Endothelial cell of umbilical vein (primary cell): ENCODE measurements around the gene HBP1. TPM values are rescaled to one million over a fixed set of nuclear protein-coding genes. Genes with fewer than 3 reads are reported as not detected.

ENCODE experiments used
- BruUV-seq: library from RNA; stranded (reverse); fragments of 400-500 nt; replicated peaks from 2 replicates; lab custom pipeline; 2021; lab: Mats Ljungman, UMichigan
- CTCF ChIA-PET: fragments of 300-600, 350-600 bp; sonication (Branson Sonifier 250); formaldehyde crosslinking; loops from one replicate; lab custom pipeline; 2021; ENCODE audit warnings: antibody characterized with exemption, inconsistent platforms; lab: Charles Lee
- POLR2A ChIA-PET: fragments of 300-600, 350-600 bp; sonication (Branson Sonifier 250); formaldehyde crosslinking; loops from one replicate; lab custom pipeline; 2021; ENCODE audit warnings: antibody characterized with exemption, inconsistent platforms; lab: Charles Lee
- DNase-seq: peaks from one replicate; pipeline ENCODE4 v3.0.0-alpha.2; 2011; ENCODE audit warnings: low read depth, low spot score
- FAIRE-seq: peaks from 2 replicates; lab custom pipeline; 2011; peaks lifted over from hg19 to GRCh38; lab: Jason Lieb, UNC
- H2AFZ ChIP-seq: 2 replicates; pipeline ENCODE4 v1.6.0; 2012; ENCODE audit warnings: low read depth, low read length, control low read depth, inconsistent platforms
- H3K27ac ChIP-seq: 2 replicates; pipeline ENCODE4 v1.5.1; 2011; ENCODE audit warnings: low read depth, mild to moderate bottlenecking, control low read depth, low read length, moderate library complexity; ENCODE audit not compliant: insufficient read depth
- H3K27me3 ChIP-seq, 2 experiments: 2 replicates each; pipeline versions ENCODE4 v1.6.0 to v1.6.1; 2011; ENCODE audit warnings: low read length in 2 of 2, mixed read lengths in 1 of 2; ENCODE audit not compliant: control insufficient read depth in 2 of 2, insufficient read depth in 2 of 2
- H3K36me3 ChIP-seq, 2 experiments: 2 replicates in 1 of 2; 3 replicates in 1 of 2; pipeline ENCODE4 v1.5.1; 2011; ENCODE audit warnings: low read length in 2 of 2, mild to moderate bottlenecking in 1 of 2, moderate library complexity in 1 of 2; ENCODE audit not compliant: control insufficient read depth in 2 of 2, insufficient read depth in 2 of 2; ENCODE audit errors: extremely low read depth in 1 of 2
- H3K4me1 ChIP-seq: 3 replicates; pipeline ENCODE4 v1.5.1; 2011; ENCODE audit warnings: mild to moderate bottlenecking, low read length; ENCODE audit not compliant: control insufficient read depth, insufficient read depth; ENCODE audit errors: extremely low read depth
- H3K4me2 ChIP-seq: 2 replicates; pipeline ENCODE4 v1.6.1; 2011; ENCODE audit warnings: low read length, control low read depth, mixed read lengths; ENCODE audit not compliant: insufficient read depth
- H3K4me3 ChIP-seq, 3 experiments: fragments of 200-600 bp in 1 of 3; sonication (generic), shearing (Covaris generic) in 1 of 3; replicated peaks in 1 of 3; 2 replicates each; pipeline ENCODE4 v1.5.1; 2011 to 2016; ENCODE audit warnings: control low read depth in 3 of 3, low read length in 3 of 3, mild to moderate bottlenecking in 2 of 3, inconsistent platforms in 1 of 3, low read depth in 1 of 3, moderate library complexity in 1 of 3; ENCODE audit not compliant: insufficient read depth in 1 of 3
- H3K79me2 ChIP-seq: 2 replicates; pipeline ENCODE4 v1.6.0; 2012; ENCODE audit warnings: low read length, inconsistent platforms; ENCODE audit not compliant: control insufficient read depth, insufficient read depth
- H3K9ac ChIP-seq: replicated peaks from 2 replicates; pipeline ENCODE3; 2011; ENCODE audit warnings: low read length, control low read depth; ENCODE audit not compliant: insufficient read depth; ENCODE audit errors: extremely low read depth
- H3K9me1 ChIP-seq: replicated peaks from 3 replicates; pipeline ENCODE4 v1.6.0; 2011; ENCODE audit warnings: mild to moderate bottlenecking, low read length; ENCODE audit not compliant: control insufficient read depth, insufficient read depth; ENCODE audit errors: extremely low read depth
- H3K9me3 ChIP-seq: replicated peaks from 2 replicates; pipeline ENCODE4 v1.5.1; 2012; ENCODE audit warnings: low read length, inconsistent platforms; ENCODE audit not compliant: control insufficient read depth, insufficient read depth
- H4K20me1 ChIP-seq: replicated peaks from 2 replicates; pipeline ENCODE3; 2011; ENCODE audit warnings: mild to moderate bottlenecking, low read length; ENCODE audit not compliant: control insufficient read depth, insufficient read depth; ENCODE audit errors: extremely low read depth
- CTCF ChIP-seq, 2 donors: IDR thresholded peaks; 1 replicate in 1 of 2; 2 replicates in 1 of 2; pipeline ENCODE4 v1.5.1; 2011; ENCODE audit warnings: low read length in 2 of 2, mild to moderate bottlenecking in 2 of 2, moderate library complexity in 2 of 2, control low read depth in 1 of 2, inconsistent platforms in 1 of 2, low read depth in 1 of 2; ENCODE audit not compliant: insufficient read depth in 1 of 2; ENCODE audit errors: extremely low read depth in 1 of 2
- EZH2 ChIP-seq: IDR thresholded peaks from 2 replicates; pipeline ENCODE4 v1.6.1; 2012; ENCODE audit warnings: borderline replicate concordance, low read depth, mild to moderate bottlenecking, moderate library complexity, low read length, inconsistent platforms; ENCODE audit not compliant: severe bottlenecking
- FOS ChIP-seq: IDR thresholded peaks from 2 replicates; pipeline ENCODE4 v1.6.1; 2011; ENCODE audit warnings: mild to moderate bottlenecking, low read length, moderate library complexity, borderline replicate concordance; ENCODE audit not compliant: insufficient read depth
- GATA2 ChIP-seq: IDR thresholded peaks from 2 replicates; pipeline ENCODE4 v1.7.0; 2011; ENCODE audit warnings: low read depth, mild to moderate bottlenecking, moderate library complexity, mixed read lengths, low read length; ENCODE audit not compliant: insufficient read length, insufficient read depth
- JUN ChIP-seq: IDR thresholded peaks from 2 replicates; pipeline ENCODE4 v1.6.1; 2011; ENCODE audit warnings: borderline replicate concordance, low read depth; ENCODE audit not compliant: insufficient read length, insufficient read depth
- MAX ChIP-seq: IDR thresholded peaks from 2 replicates; pipeline ENCODE4 v1.6.1; 2011; ENCODE audit not compliant: insufficient read depth, insufficient read length
- MYC ChIP-seq: IDR thresholded peaks from one replicate; pipeline ENCODE4 v1.6.1; 2011; ENCODE audit warnings: mild to moderate bottlenecking, low read depth, low read length
- POLR2AphosphoS5 ChIP-seq: IDR thresholded peaks from 2 replicates; pipeline ENCODE4 v1.6.1; 2012; ENCODE audit warnings: low read depth, mild to moderate bottlenecking, control low read depth, low read length, moderate library complexity; ENCODE audit not compliant: insufficient read depth
- dilution Hi-C: fragments of 300-500 bp; cut with MboI; formaldehyde crosslinking; loops from one replicate; pipeline ENCODE4 v1.15.0; 2019; ENCODE audit warnings: low sequenced_read_pairs; ENCODE audit not compliant: extremely low pct_ligation_motif_present
- intact Hi-C: fragments of 100-400 bp; cut with micrococcal nuclease; formaldehyde crosslinking; loops from one replicate; pipeline ENCODE4 v1.10.0; 2022
- polyA plus RNA-seq, 4 experiments: library from polyadenylated mRNA; depleted of rRNA in 3 of 4; stranded (reverse) in 3 of 4; unstranded in 1 of 4; fragments of >200 nt; gene quantifications; 2 replicates each; pipeline versions ENCODE4 v1.2.1 to v1.2.3, GENCODE V29; 2011 to 2012; ENCODE audit warnings: missing spikeins in 1 of 4
- total RNA-seq: library from RNA; stranded (reverse); gene quantifications from 2 replicates; pipeline ENCODE4 v1.2.3, GENCODE V29; 2021

HBP1 gene
- total and polyA plus RNA-seq, 2 donors (not counting 3 experiments of a cell fraction or from before 2014, with no cell fraction given): 49.6 to 63.4 TPM

- no TSS peak for BruUV-seq
- Histone ChIP-seq H3K4me2 (no peak overlapping the region), H3K9me1 (no peaks in the 10 kb centered on the region), H3K9me3 (no peaks in the 10 kb centered on the region), H2AFZ (no peak overlapping the region), H3K79me2 (peaks cover 2% of the 10 kb centered on the region), H3K9ac (no peak overlapping the region), H3K4me3 (no peak overlapping the region), H3K4me1 (peaks cover 14% of the 10 kb centered on the region), H3K27me3 (no peaks in the 10 kb centered on the region), H3K27ac (no peak overlapping the region), H3K36me3 (peaks cover 18 to 24% of the 10 kb centered on the region in 2 experiments), H4K20me1 (no peaks in the 10 kb centered on the region)
- intact Hi-C loops: no loop called here
- dilution Hi-C loops: no loop called here
- DNase-seq (no peak), FAIRE-seq (no peak)
- ChIA-PET POLR2A (no interaction called here), CTCF (no interaction called here)
- TF ChIP-seq POLR2AphosphoS5 (no peak), EZH2 (no peak), FOS (no peak), GATA2 (no peak), JUN (no peak), MAX (no peak), MYC (no peak), CTCF (IDR thresholded peaks at IDR 0.05; ENCODE audit: extremely low read depth in 1 of 2, insufficient read depth in 1 of 2, low read depth in 1 of 2, low read length in 2 of 2) (no peak)
Measured at GRCh38 chr7:107186240-107186639, 17.4 kb downstream of the HBP1 start.
